Measurements from ENCODE around the gene ARID1B. TPM values are rescaled to one million over a fixed set of nuclear protein-coding genes. Genes with fewer than 3 reads are reported as not detected.

Gene ARID1B
- total RNA-seq, 1 experiment from 2014 or later, result 60.3 TPM

DNA sequence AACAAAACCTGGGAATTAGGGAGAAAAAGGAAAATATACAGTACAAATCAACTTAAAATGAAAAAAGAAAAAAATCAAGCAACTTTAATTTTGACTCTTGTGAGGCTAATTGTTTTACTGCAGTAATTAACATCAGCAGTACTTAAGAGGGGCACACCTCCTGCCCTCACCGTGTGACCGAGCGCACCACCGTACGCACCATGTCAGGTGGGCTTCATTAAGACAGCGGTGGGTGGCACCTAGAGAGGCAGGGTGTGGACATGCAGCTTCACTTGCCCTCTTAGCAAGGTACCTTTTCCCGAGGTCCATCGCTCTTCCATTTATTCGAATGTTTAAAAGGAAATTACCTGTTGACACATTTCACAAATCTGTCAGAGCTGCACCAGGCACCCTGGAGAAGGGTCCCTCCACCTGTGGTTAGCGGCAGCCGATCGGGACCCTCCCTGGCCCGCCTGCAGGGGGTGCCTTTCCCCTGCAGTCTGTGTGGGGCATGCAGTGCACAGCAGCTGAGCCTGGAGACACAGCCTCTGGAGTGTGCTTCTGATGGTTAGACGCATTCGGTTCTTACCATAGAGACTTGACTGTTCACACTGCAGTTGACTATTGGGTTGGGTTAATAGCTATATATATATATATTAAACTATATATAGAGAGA, 362.0 kb downstream of the ARID1B start:
- POLR2A ChIA-PET, result interaction anchor here (0.5 kb wide), 1 partner anchor 113 kb away, joined by 3 read pairs; no protein-coding TSS in a partner anchor
- DNase-seq (ENCODE audit: low spot score), result peak; percentile 73
- Mint-ChIP-seq H3K4me1 (peaks cover 9% of the 10 kb centered on the region), H3K9me3 (no peaks in the 10 kb centered on the region), H3K36me3 (peaks cover 3% of the 10 kb centered on the region; the same call in 1 of the 2 replicates), H3K4me3 (no peak overlapping the region), H3K27ac (no peak overlapping the region), H3K27me3 (ENCODE audit: low read depth) (no peaks in the 10 kb centered on the region)
- TF ChIP-seq CTCF (IDR thresholded peaks at IDR 0.05) (peak; percentile 48; the same call in 1 of the 2 replicates), FOXK1 (CRISPR knock-in tag; IDR thresholded peaks at IDR 0.05) (no peak)
- peak; percentile 99 for ATAC-seq
- CTCF ChIA-PET, result interaction anchor here (0.6 to 2.5 kb wide), 13 partner anchors 16 to 452 kb away, joined by 3 to 13 read pairs (median 4); no protein-coding TSS in a partner anchor

DNA sequence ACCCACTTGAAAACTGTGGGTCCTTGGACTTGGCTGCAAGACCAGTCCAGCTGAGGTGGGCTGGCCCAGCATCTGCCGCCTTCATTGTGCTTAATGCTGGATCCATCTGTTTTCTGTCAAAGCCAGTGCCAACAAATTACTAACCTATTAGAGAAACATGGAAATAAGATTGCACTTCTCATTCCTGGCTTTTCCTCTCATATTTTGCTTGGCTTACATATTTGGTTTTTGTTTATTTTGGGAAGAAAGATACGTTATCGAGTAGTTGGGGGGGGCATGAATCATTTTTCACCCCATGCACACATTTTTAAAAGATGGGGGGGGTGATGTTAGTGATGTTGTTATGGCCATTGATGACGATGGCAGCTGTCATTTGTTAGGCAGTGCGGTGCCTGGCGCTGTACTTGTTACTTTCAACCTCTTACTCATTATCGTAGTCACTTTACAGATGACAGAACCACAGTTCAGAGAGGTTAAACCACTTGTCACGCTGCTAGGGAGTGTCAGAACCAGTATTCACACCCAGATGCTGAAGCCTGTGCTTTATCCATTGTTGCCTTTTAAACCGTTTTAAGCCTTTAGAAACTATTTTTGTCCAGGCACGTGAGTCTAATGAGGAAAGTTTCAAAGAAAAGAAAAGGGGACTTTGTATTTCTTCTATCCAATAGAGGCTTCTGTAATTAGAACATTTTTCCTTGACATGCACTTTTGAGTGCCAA, 366.2 kb downstream of the ARID1B start:
- H3K9me3 Mint-ChIP-seq, result no peaks in the 10 kb centered on the region
- POLR2A ChIA-PET, result no interaction called here
- H3K27me3 Mint-ChIP-seq (ENCODE audit: low read depth), result no peaks in the 10 kb centered on the region
- DNase-seq (ENCODE audit: low spot score) (no peak), ATAC-seq (no peak)
- H3K4me3 Mint-ChIP-seq, result no peak overlapping the region
- CTCF ChIA-PET, result interaction anchor here (0.8 to 2.4 kb wide), 2 partner anchors 41 to 76 kb away, joined by 3 to 13 read pairs; no protein-coding TSS in a partner anchor
- no peaks in the 10 kb centered on the region for H3K36me3 Mint-ChIP-seq
- no peak for TF ChIP-seq ARID4B (CRISPR knock-in tag; IDR thresholded peaks at IDR 0.05; ENCODE audit: borderline replicate concordance)
- no peak for TF ChIP-seq JAZF1 (CRISPR knock-in tag; IDR thresholded peaks at IDR 0.05)
- no peak for TF ChIP-seq ATF1 (CRISPR knock-in tag; IDR thresholded peaks at IDR 0.05)
- no peak for TF ChIP-seq ZNF263 (CRISPR knock-in tag; IDR thresholded peaks at IDR 0.05; ENCODE audit: low read depth)
- TF ChIP-seq, protein P1, sequence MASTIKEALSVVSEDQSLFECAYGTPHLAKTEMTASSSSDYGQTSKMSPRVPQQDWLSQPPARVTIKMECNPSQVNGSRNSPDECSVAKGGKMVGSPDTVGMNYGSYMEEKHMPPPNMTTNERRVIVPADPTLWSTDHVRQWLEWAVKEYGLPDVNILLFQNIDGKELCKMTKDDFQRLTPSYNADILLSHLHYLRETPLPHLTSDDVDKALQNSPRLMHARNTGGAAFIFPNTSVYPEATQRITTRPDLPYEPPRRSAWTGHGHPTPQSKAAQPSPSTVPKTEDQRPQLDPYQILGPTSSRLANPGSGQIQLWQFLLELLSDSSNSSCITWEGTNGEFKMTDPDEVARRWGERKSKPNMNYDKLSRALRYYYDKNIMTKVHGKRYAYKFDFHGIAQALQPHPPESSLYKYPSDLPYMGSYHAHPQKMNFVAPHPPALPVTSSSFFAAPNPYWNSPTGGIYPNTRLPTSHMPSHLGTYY (CRISPR knock-in tag; IDR thresholded peaks at IDR 0.05), result no peak
- H3K4me1 Mint-ChIP-seq, result peaks cover 39% of the 10 kb centered on the region
- 0 out of 2 replicates have a peak overlapping the region, but pooled peaks have one; percentile 20 for H3K27ac Mint-ChIP-seq

DNA sequence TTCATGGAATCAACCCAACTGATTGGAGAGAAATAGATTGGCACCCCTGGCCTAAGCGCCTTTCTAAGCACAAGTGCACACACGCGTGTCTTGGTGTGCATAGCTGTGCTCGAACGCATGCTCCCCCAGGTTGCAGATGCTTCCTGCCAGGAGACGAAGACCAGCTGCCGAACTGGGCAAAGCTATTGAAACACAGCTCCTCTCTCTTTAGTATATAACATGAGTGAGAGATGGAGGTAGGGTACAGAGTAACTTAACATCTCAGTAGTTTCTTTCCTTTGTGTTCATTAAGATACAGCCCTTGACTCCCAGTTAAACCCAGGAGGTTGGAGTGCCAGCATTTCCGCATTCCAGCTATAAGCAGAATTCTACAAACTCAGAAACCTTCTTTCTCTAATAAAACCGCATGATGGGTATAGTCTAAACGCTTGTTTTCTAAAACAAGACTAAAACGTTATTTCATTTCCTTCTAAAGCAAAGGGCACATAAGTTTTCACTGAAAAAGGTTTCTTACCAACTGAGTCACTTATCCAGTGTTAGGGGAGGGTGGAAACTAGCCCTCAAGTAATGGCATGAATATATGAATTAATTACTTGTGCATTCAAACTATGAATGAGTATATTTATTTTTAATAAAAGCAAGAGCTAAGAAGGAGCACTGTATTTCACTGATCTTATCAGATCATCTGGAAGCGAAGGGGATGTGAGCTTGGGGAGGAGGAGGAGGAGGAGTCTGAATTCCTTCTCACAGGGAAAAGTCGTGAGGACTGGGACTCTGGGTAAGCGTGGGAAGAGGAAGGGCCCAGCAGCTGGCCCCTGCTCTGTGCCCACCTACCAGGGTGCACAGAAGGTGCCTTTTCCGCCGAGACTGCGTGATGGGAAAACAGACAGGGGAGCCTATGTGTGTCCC, 367.0 kb downstream of the ARID1B start:
- POLR2A ChIA-PET, result no interaction called here
- no peak for DNase-seq (ENCODE audit: low spot score)
- Mint-ChIP-seq H3K4me1 (peaks cover 39% of the 10 kb centered on the region), H3K27ac (peak overlapping the region; percentile 61; the same call in 1 of the 2 replicates), H3K27me3 (ENCODE audit: low read depth) (no peaks in the 10 kb centered on the region), H3K9me3 (no peaks in the 10 kb centered on the region), H3K36me3 (no peaks in the 10 kb centered on the region), H3K4me3 (no peak overlapping the region)
- CTCF ChIA-PET, result interaction anchor here (0.8 to 3.1 kb wide), 6 partner anchors 12 to 110 kb away, joined by 3 to 13 read pairs (median 4); no protein-coding TSS in a partner anchor
- peak; percentile 18 for ATAC-seq
- TF ChIP-seq ZNF263 (CRISPR knock-in tag; IDR thresholded peaks at IDR 0.05; ENCODE audit: low read depth), result peak; percentile 76; the same call in 1 of the 2 replicates
- TF ChIP-seq, protein P2, sequence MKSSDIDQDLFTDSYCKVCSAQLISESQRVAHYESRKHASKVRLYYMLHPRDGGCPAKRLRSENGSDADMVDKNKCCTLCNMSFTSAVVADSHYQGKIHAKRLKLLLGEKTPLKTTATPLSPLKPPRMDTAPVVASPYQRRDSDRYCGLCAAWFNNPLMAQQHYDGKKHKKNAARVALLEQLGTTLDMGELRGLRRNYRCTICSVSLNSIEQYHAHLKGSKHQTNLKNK (CRISPR knock-in tag; IDR thresholded peaks at IDR 0.05), result no peak
